ENCODE measurements around the gene PDE4B.

The PDE4B gene

DNA sequence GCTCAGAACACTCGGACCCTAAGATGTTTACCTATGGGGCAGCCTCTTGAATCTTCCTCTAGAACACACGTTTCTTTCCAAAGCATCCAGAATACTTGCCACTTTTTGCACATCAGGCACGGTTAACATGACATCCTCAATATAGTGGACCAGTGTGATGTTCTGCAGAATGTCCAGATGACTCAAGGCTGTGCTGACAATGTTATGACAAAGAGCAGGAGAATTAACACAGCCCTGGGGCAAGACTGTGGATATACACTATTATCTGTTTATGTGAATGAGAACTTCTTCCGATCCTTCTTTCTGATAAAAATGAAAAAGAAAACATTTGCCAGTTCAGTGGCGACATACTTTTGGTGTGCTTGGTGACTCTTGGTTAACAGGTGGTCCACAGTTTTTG, 154.3 kb downstream of the PDE4B start:
- Histone ChIP-seq H3K36me3 (ENCODE audit: control insufficient read depth, insufficient read depth, low read length) (no peaks in the 10 kb centered on the region), H3K9ac (ENCODE audit: low read length) (no peak overlapping the region), H3K4me3 (ENCODE audit: low read length) (no peak overlapping the region)

DNA sequence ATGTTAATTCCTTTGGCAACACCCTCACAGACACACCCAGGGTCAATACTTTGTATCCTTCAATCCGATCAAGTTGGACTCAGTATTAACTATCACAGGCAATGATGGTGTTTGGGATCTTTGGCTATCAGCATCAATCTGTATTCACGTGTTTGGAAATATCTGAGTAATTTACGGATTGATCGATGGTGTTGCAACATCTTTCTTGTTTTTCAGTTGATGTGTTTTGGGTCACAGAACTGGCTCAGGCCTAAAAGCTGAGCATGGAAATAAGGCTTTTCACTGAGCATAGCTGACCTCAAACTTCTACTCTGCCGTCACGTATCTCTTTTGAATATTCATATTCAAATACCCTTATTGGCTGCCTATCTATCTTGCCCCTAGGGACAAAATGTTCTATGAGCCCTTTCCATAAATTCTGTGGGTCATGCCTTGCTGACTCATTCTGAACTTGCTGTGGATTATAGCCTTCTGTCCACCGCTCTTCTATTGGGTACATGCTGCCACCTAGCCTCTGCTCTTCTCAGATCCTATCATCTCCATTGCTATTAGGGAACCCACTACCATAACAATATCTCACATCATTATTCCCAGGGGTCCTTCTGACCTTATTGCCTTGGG, 156.0 kb downstream of the PDE4B start:
- H3K4me1 ChIP-seq (ENCODE audit: control insufficient read depth, insufficient read depth, low read length) = no peaks in the 10 kb centered on the region
- H3K4me3 ChIP-seq (ENCODE audit: low read length) = no peak overlapping the region
- H3K9ac ChIP-seq (ENCODE audit: low read length) = no peak overlapping the region
- H3K27ac ChIP-seq (ENCODE audit: low read depth, low read length) = no peak overlapping the region
- no peaks in the 10 kb centered on the region for H3K27me3 ChIP-seq (ENCODE audit: control insufficient read depth, insufficient read depth, low read length)
- H3K36me3 ChIP-seq (ENCODE audit: control insufficient read depth, insufficient read depth, low read length) = no peaks in the 10 kb centered on the region

More for the DNA sequence above, 154.3 kb downstream of the PDE4B start:
- no peaks in the 10 kb centered on the region for H3K4me1 ChIP-seq (ENCODE audit: control insufficient read depth, insufficient read depth, low read length)
- no peaks in the 10 kb centered on the region for H3K27me3 ChIP-seq (ENCODE audit: control insufficient read depth, insufficient read depth, low read length)
- H3K27ac ChIP-seq (ENCODE audit: low read depth, low read length) = no peak overlapping the region

DNA sequence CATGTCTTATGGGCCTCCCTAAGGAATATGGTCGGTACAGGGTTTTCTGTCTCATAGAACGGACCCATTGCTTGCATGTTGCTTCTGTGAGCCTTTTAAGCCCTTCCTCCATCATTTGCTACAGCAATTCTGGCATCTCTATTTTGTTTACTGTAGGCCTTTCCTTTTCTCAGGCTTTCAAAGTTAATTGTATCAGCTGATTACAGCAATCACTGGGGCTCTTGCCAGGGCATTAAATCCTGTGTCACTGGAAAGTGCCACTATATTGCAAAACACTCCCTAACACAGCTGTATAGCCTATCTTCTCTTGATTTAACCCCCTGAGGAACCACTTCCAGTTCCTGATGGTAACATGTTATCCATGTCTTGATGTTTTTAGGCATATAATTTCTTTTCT, 156.5 kb downstream of the PDE4B start:
- Histone ChIP-seq H3K27me3 (ENCODE audit: control insufficient read depth, insufficient read depth, low read length) (no peaks in the 10 kb centered on the region), H3K36me3 (ENCODE audit: control insufficient read depth, insufficient read depth, low read length) (no peaks in the 10 kb centered on the region), H3K9ac (ENCODE audit: low read length) (no peak overlapping the region), H3K4me1 (ENCODE audit: control insufficient read depth, insufficient read depth, low read length) (no peaks in the 10 kb centered on the region), H3K27ac (ENCODE audit: low read depth, low read length) (no peak overlapping the region), H3K4me3 (ENCODE audit: low read length) (no peak overlapping the region)

DNA sequence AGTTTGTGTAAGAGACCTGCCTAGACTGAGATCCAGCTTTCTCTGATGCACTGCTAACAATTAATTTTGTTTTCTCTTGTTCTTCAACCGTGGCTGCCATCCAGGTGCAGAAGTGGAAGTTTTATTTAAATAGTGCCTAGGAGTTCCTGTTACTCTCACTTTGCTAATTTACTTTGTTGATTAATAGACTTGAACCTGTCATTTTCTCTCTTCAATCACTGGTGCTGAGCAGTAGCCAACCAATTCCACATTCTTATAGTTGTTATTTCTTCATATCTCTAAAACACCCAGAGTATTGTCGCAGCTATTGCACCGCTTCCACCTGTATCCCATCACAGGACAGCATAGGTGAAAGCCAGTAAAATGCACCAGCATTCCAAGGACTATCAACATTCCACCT, 157.2 kb downstream of the PDE4B start:
- Histone ChIP-seq H3K4me1 (ENCODE audit: control insufficient read depth, insufficient read depth, low read length) (no peaks in the 10 kb centered on the region), H3K27ac (ENCODE audit: low read depth, low read length) (no peak overlapping the region), H3K27me3 (ENCODE audit: control insufficient read depth, insufficient read depth, low read length) (no peaks in the 10 kb centered on the region), H3K9ac (ENCODE audit: low read length) (no peak overlapping the region), H3K36me3 (ENCODE audit: control insufficient read depth, insufficient read depth, low read length) (no peaks in the 10 kb centered on the region), H3K4me3 (ENCODE audit: low read length) (no peak overlapping the region)

DNA sequence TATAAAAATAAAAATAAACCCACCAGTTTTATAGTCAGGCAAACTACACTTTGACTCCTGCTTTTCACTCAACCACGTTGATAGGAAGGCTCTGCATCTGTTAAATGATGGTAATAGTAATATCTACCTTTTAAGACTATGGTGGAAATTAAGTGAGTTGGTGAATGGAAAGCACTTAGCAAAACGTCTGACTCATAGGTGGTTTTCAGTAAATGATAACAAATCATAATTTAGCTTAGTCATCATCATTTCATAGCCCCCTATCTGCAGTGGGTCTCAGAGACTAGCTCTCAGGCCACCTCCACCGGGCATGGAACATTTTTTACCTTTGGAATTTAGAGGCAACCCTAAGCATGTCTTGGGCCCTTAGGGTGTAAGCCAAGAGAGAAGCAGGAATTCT, 160.0 kb downstream of the PDE4B start:
- H3K9ac ChIP-seq (ENCODE audit: low read length) = no peak overlapping the region

DNA sequence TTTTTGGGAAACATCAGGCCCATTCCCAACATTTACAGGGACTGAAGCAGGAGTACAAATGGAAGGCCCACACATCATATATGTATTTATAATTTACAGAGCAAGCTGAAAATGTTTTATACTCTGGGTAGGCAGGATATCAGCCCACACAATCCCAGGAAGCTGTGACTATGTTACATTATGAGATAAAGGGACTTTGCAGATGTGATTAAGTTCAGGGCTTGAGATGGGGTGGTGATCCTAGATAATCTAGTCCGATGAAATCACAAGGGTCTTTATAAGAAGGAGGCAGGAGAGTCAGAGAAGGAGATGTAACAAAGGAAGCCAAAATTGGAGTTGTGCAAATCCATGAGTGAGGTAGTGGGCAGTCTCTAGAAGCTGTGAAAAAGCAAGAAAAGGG, 160.5 kb downstream of the PDE4B start:
- H3K4me3 ChIP-seq (ENCODE audit: low read length) = no peak overlapping the region
- H3K36me3 ChIP-seq (ENCODE audit: control insufficient read depth, insufficient read depth, low read length) = no peaks in the 10 kb centered on the region
- no peaks in the 10 kb centered on the region for H3K4me1 ChIP-seq (ENCODE audit: control insufficient read depth, insufficient read depth, low read length)
- no peak overlapping the region for H3K9ac ChIP-seq (ENCODE audit: low read length)
- no peak overlapping the region for H3K27ac ChIP-seq (ENCODE audit: low read depth, low read length)
- H3K27me3 ChIP-seq (ENCODE audit: control insufficient read depth, insufficient read depth, low read length) = no peaks in the 10 kb centered on the region

More for the DNA sequence above, 160.0 kb downstream of the PDE4B start:
- no peaks in the 10 kb centered on the region for H3K4me1 ChIP-seq (ENCODE audit: control insufficient read depth, insufficient read depth, low read length)
- no peaks in the 10 kb centered on the region for H3K36me3 ChIP-seq (ENCODE audit: control insufficient read depth, insufficient read depth, low read length)
- no peak overlapping the region for H3K4me3 ChIP-seq (ENCODE audit: low read length)
- H3K27me3 ChIP-seq (ENCODE audit: control insufficient read depth, insufficient read depth, low read length) = no peaks in the 10 kb centered on the region
- H3K27ac ChIP-seq (ENCODE audit: low read depth, low read length) = no peak overlapping the region

DNA sequence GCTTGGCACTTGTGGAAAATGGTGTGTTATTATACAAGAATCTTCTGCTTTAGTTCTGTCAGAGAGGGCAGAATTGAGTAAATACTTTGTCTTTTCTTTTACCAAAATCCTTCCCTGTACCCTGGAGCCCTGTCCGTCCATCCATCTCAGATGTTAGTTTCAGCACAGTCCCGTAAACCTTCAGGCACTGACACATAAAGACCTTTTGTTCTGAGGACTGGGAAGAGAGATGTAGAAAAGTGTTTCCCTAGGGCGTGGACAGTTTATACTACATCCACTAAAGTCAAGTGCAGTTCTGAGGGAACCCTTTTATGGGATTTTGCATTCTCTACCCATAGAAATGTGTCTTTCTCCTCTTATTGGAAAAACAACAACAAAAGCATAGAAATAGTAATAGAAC, 162.4 kb downstream of the PDE4B start:
- H3K4me3 ChIP-seq (ENCODE audit: low read length) = no peak overlapping the region
- no peaks in the 10 kb centered on the region for H3K4me1 ChIP-seq (ENCODE audit: control insufficient read depth, insufficient read depth, low read length)
- no peak overlapping the region for H3K9ac ChIP-seq (ENCODE audit: low read length)
- no peaks in the 10 kb centered on the region for H3K27me3 ChIP-seq (ENCODE audit: control insufficient read depth, insufficient read depth, low read length)
- no peaks in the 10 kb centered on the region for H3K36me3 ChIP-seq (ENCODE audit: control insufficient read depth, insufficient read depth, low read length)
- no peak overlapping the region for H3K27ac ChIP-seq (ENCODE audit: low read depth, low read length)

DNA sequence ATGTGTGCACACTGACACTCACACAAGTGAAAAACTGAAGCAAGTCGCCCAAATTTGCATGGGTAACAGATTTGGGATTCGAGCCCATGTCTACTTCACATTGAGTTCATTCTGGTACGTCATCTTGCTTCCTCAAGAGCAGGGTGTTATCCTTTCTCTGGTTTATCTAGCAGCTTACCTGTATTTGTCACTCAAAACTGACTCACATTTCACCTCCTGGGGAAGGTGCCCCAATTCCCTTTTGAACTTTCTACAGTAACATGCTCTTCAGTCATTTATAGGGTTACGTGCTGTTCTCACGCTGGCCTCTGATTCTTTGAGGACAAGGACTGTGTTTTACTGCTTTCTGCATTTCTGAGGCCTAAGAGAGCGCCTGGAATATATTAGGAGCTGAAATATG, 162.8 kb downstream of the PDE4B start:
- Histone ChIP-seq H3K27me3 (ENCODE audit: control insufficient read depth, insufficient read depth, low read length) (no peaks in the 10 kb centered on the region), H3K36me3 (ENCODE audit: control insufficient read depth, insufficient read depth, low read length) (no peaks in the 10 kb centered on the region), H3K27ac (ENCODE audit: low read depth, low read length) (no peak overlapping the region), H3K9ac (ENCODE audit: low read length) (no peak overlapping the region), H3K4me1 (ENCODE audit: control insufficient read depth, insufficient read depth, low read length) (no peaks in the 10 kb centered on the region), H3K4me3 (ENCODE audit: low read length) (no peak overlapping the region)

DNA sequence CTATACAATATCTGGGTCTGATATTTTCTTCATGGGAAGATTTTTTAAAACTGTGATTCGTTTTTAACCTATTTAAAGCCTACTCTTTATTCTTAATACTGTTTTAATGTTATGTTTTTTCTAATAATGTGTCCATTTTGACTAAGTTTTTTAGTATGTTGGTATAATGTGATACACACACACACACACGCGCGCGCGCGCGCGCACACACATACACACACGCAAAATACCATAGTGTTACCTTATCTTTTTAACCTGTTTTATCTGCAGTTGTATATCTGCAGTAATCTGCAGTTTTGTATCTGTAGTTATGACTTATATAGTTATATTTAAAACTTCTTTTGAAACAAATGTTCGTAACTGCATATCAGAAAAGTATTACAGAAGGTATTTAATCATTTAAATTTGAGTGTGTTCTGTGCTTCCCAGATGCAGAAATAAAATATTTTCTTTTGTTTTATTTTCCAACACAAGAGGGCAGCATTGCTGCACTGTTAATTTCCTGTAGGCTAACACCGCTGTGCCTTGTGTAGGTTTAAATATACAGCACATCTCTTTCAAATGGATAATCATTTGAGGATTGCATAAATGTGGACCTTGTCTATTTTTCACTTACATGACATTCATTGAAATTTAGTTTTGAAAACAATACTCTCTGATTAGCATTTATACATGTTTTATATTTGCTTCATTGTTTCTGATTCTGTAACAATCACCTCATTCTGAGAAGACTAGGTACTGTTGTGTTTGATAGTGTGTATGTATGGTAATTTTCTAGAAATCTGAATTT, 166.1 kb downstream of the PDE4B start:
- H3K27ac ChIP-seq (ENCODE audit: low read depth, low read length) = no peak overlapping the region
- H3K4me1 ChIP-seq (ENCODE audit: control insufficient read depth, insufficient read depth, low read length) = no peaks in the 10 kb centered on the region
- no peak overlapping the region for H3K9ac ChIP-seq (ENCODE audit: low read length)
- H3K36me3 ChIP-seq (ENCODE audit: control insufficient read depth, insufficient read depth, low read length) = no peaks in the 10 kb centered on the region
- no peaks in the 10 kb centered on the region for H3K27me3 ChIP-seq (ENCODE audit: control insufficient read depth, insufficient read depth, low read length)
- H3K4me3 ChIP-seq (ENCODE audit: low read length) = no peak overlapping the region

DNA sequence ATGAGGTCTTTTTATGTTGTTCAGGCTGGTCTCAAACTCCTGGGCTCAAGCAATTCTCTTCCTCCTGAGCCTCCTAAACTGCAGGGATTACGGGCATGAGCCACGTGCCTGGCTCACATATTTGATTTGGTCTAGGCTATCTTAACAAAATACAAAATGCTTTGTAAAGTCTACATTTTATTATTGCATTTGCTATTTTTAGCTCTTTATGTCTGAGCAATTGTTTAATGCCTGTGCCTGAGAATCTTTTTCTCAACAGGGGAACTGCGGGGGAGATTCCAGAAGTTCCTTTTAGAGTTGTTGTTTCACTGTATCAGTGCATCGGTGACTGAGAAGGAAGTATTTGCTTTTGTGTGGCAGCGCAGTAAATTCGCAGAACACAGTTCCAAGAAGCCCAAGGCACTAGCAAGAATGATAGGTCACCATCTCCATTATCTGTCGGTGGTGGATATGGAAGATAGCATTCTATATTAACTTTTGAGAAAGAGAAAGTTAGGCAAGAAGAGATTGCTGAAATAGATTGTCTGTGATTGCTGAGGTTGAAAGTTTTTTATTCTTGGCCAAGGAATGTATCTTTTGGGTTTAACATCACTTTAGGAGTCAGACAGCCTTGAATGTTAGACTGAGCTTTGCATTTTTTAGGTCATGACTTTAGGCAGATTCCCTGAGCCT, 167.3 kb downstream of the PDE4B start:
- H3K4me1 ChIP-seq (ENCODE audit: control insufficient read depth, insufficient read depth, low read length) = no peaks in the 10 kb centered on the region
- no peak overlapping the region for H3K4me3 ChIP-seq (ENCODE audit: low read length)
- H3K36me3 ChIP-seq (ENCODE audit: control insufficient read depth, insufficient read depth, low read length) = no peaks in the 10 kb centered on the region
- no peak overlapping the region for H3K27ac ChIP-seq (ENCODE audit: low read depth, low read length)
- no peak overlapping the region for H3K9ac ChIP-seq (ENCODE audit: low read length)
- H3K27me3 ChIP-seq (ENCODE audit: control insufficient read depth, insufficient read depth, low read length) = no peaks in the 10 kb centered on the region

DNA sequence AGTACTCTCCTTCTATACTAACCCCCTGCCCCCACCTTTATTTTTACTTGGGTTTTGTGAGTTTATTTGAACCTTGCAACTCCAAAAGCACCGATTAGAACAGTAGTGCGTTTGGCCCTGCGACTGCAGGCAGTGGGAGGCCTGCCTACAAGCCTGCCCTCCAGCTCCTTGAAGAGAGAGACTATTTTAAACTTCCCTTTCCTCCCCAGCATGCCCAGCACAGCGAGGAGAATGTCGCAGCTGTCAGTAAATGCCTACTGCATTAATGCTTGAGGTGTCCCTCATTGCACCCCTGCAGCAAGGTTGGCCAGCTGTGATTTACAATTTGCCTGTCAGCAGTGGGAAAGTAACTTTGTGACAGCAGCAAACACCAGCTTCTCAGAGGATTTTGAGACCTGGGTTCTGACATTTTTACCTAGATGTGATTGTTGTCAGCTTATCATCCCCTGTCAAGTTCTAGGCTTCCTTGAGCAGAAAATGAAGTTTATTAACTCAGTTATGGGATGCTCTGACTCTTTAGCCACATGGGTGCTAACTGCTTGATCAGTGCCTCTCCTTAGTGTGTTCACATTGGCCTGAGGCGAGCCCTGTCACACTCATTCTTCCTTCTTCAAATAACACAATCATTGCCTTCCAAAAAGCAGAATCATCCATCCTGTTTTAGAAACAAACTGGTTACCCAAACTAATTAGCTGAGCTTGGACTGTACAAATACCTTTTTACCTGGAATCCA, 170.6 kb downstream of the PDE4B start:
- Histone ChIP-seq H3K36me3 (ENCODE audit: control insufficient read depth, insufficient read depth, low read length) (no peaks in the 10 kb centered on the region), H3K27me3 (ENCODE audit: control insufficient read depth, insufficient read depth, low read length) (no peaks in the 10 kb centered on the region), H3K4me1 (ENCODE audit: control insufficient read depth, insufficient read depth, low read length) (no peaks in the 10 kb centered on the region), H3K9ac (ENCODE audit: low read length) (no peak overlapping the region), H3K4me3 (ENCODE audit: low read length) (no peak overlapping the region), H3K27ac (ENCODE audit: low read depth, low read length) (no peak overlapping the region)

DNA sequence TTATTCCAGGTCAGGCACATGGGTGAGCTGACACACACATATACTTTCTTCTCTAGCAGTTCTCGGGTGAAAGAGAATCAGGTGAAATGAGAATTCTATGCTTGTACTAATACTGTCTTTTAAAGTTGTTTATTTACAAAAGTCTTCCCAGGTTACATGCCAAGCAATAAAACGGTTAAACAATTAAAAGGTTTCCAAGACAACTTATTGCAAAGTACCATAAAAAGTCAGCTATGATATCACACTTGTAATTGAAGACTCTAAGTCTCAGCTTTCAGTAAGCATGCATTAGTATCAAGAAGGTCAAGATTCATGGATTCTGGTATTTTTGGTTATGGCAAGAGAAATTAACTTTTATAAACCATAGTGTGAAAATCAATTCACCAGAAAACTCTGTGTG, 171.4 kb downstream of the PDE4B start:
- H3K4me1 ChIP-seq (ENCODE audit: control insufficient read depth, insufficient read depth, low read length) = no peaks in the 10 kb centered on the region
- H3K27me3 ChIP-seq (ENCODE audit: control insufficient read depth, insufficient read depth, low read length) = no peaks in the 10 kb centered on the region
- no peak overlapping the region for H3K4me3 ChIP-seq (ENCODE audit: low read length)
- H3K9ac ChIP-seq (ENCODE audit: low read length) = no peak overlapping the region
- H3K36me3 ChIP-seq (ENCODE audit: control insufficient read depth, insufficient read depth, low read length) = no peaks in the 10 kb centered on the region
- H3K27ac ChIP-seq (ENCODE audit: low read depth, low read length) = no peak overlapping the region

Measured in rectal smooth muscle tissue (tissue), 1 donor.